ENCODE results near the gene APH1B.

APH1B gene

GRCh38 chr15:63244399-63244798 lies 33.0 kb upstream of the APH1B start:
- Histone ChIP-seq H3K27me3 (ENCODE audit: control insufficient read depth in 1 of 2, insufficient read depth in 1 of 2, low read length in 2 of 2) (no peaks in the 10 kb centered on the region), H3K4me1 (ENCODE audit: control insufficient read depth, insufficient read depth, low read depth, low read length) (peaks cover 8% of the 10 kb centered on the region), H3K9ac (ENCODE audit: low read length) (peak overlapping the region; percentile 57), H2BK5ac (ENCODE audit: low read depth, low read length, poor library complexity, severe bottlenecking) (no peak overlapping the region), H2AFZ (ENCODE audit: low read depth, low read length) (no peak overlapping the region), H2BK12ac (ENCODE audit: low read length in 2 of 2) (no peak overlapping the region), H2BK15ac (ENCODE audit: low read depth, poor library complexity, severe bottlenecking) (no peak overlapping the region), H2BK120ac (ENCODE audit: low read depth, low read length) (no peak overlapping the region), H3K18ac (ENCODE audit: low read depth in 1 of 2, low read length in 2 of 2) (no peak overlapping the region), H3K36me3 (ENCODE audit: control insufficient read depth in 1 of 2, insufficient read depth in 2 of 2, low read depth in 1 of 2, low read length in 2 of 2) (peaks cover 5 to 6% of the 10 kb centered on the region in 2 experiments), H4K91ac (ENCODE audit: low read length) (no peak overlapping the region), H3K9me3 (ENCODE audit: control insufficient read depth, low read length) (no peaks in the 10 kb centered on the region), H3K23ac (ENCODE audit: low read length in 2 of 2) (no peak overlapping the region), H3K27ac (ENCODE audit: low read length, poor library complexity, severe bottlenecking) (peak overlapping the region; percentile 74), H3K4ac (ENCODE audit: low read depth in 1 of 2, low read length in 2 of 2) (no peak overlapping the region), H4K8ac (ENCODE audit: low read length) (no peak overlapping the region), H3K14ac (ENCODE audit: low read length in 2 of 2) (no peak overlapping the region), H3K79me1 (replicated peaks; ENCODE audit: low read length, poor library complexity, severe bottlenecking) (peaks cover 26% of the 10 kb centered on the region), H2AK5ac (ENCODE audit: low read length, severe bottlenecking) (no peak overlapping the region), H3K4me3 (ENCODE audit: insufficient read depth in 1 of 2, low read depth in 1 of 2, low read length in 2 of 2) (no peak overlapping the region), H3K4me2 (ENCODE audit: low read length, poor library complexity, severe bottlenecking) (no peak overlapping the region)
- DNase-seq = peak; percentile 52
- 100% methylated on average over 1 of the region's 4 CpGs for WGBS

DNA sequence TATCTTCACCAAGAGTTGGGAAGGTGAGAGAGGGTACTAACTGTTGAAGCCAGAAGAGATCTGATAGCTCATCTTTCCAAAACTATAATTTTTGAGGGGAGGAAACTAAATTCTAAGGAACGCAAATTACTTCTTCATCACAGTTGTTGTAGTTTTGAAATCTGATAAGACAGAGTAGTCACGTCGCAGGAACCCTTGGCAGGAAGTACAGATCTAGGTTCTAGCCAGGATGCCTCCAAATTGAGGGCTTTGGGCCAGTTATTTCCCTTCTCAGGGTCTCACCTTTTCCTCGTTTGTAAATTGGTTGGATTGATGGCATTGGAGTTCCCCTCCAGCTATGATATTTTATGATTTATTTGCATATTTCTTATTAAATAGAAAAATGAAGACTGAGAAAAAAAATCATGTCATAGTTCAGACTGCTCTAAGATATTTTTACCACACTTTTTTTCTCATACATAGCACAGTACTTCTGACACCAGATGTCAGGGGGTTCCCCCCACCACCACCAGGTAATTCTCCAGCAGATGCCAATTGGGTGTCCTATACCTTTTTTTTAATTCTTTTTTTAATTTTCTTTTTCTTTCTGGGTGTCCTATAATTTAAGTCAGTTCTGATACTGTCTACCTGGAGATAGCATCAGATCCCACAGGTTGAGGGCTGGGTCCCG lies 32.3 kb upstream of the APH1B start:
- WGBS = 79% methylated on average over 4 of the region's 5 CpGs

DNA sequence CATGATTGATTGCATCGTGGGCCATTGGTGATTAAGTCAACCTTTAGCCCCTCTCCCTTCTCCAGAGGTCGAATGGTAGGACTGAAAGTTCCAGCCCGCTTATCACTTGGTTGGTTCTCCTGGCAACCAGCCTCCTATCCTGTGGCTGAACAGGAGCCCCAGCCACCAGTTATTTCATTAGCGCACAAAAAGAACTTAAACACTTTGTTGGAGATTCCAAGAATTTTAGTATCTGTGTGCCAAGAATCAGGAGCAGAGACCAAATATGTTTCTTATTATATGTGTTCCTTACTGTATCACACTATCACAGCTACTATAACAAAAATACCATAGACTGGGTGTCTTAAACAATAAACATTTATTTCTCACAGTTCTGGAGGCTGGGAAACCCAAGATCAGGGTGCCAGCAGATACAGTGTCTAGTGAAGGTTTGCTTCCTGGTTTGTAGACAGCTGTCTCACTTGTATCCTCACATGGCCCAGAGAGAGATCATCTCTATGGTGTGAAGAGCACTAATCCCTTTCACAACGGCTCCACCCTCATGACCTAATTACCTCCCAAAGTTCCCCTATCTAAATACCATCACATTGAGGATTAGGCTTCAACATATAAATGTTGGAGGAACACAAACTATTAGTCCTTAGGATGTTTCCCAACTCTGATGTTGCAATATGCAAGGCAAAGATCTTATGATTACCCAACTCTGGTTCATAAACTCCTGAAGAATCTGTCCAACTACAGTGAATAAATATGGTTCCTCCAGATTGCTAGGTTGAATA lies 30.5 kb upstream of the APH1B start:
- Histone ChIP-seq H2BK15ac (ENCODE audit: low read depth, poor library complexity, severe bottlenecking) (peak overlapping the region; percentile 26), H4K8ac (ENCODE audit: low read length) (no peak overlapping the region), H3K4me2 (ENCODE audit: low read length, poor library complexity, severe bottlenecking) (no peak overlapping the region), H2BK12ac (ENCODE audit: low read length in 2 of 2) (peak overlapping the region; percentile 2 to 18), H3K4me3 (ENCODE audit: insufficient read depth in 1 of 2, low read depth in 1 of 2, low read length in 2 of 2) (no peak overlapping the region), H2AFZ (ENCODE audit: low read depth, low read length) (no peak overlapping the region), H3K79me1 (replicated peaks; ENCODE audit: low read length, poor library complexity, severe bottlenecking) (peaks cover 23% of the 10 kb centered on the region), H2AK5ac (ENCODE audit: low read length, severe bottlenecking) (peak overlapping the region; percentile 3), H3K27me3 (ENCODE audit: control insufficient read depth in 1 of 2, insufficient read depth in 1 of 2, low read length in 2 of 2) (no peaks in the 10 kb centered on the region), H2BK5ac (ENCODE audit: low read depth, low read length, poor library complexity, severe bottlenecking) (no peak overlapping the region), H3K9me3 (ENCODE audit: control insufficient read depth, low read length) (no peaks in the 10 kb centered on the region), H3K9ac (ENCODE audit: low read length) (peak overlapping the region; percentile 40), H3K23ac (ENCODE audit: low read length in 2 of 2) (no peak overlapping the region), H3K27ac (ENCODE audit: low read length, poor library complexity, severe bottlenecking) (no peak overlapping the region), H3K4ac (ENCODE audit: low read depth in 1 of 2, low read length in 2 of 2) (no peak overlapping the region), H2BK120ac (ENCODE audit: low read depth, low read length) (no peak overlapping the region), H3K18ac (ENCODE audit: low read depth in 1 of 2, low read length in 2 of 2) (peak overlapping the region in 1 of 2 experiments; percentile 41), H3K4me1 (ENCODE audit: control insufficient read depth, insufficient read depth, low read depth, low read length) (peaks cover 8% of the 10 kb centered on the region), H3K36me3 (ENCODE audit: control insufficient read depth in 1 of 2, insufficient read depth in 2 of 2, low read depth in 1 of 2, low read length in 2 of 2) (peaks cover 6 to 10% of the 10 kb centered on the region in 2 experiments), H4K91ac (ENCODE audit: low read length) (no peak overlapping the region), H3K14ac (ENCODE audit: low read length in 2 of 2) (no peak overlapping the region)
- DNase-seq = peak; percentile 92
- 88% methylated on average over 4 of the region's 5 CpGs for WGBS

More for the DNA sequence above, 32.3 kb upstream of the APH1B start:
- H3K18ac ChIP-seq (ENCODE audit: low read depth in 1 of 2, low read length in 2 of 2) = no peak overlapping the region
- no peak overlapping the region for H3K4me3 ChIP-seq (ENCODE audit: insufficient read depth in 1 of 2, low read depth in 1 of 2, low read length in 2 of 2)
- H3K4me2 ChIP-seq (ENCODE audit: low read length, poor library complexity, severe bottlenecking) = no peak overlapping the region
- H3K23ac ChIP-seq (ENCODE audit: low read length in 2 of 2) = no peak overlapping the region
- no peak for DNase-seq
- H3K14ac ChIP-seq (ENCODE audit: low read length in 2 of 2) = no peak overlapping the region
- no peaks in the 10 kb centered on the region for H3K9me3 ChIP-seq (ENCODE audit: control insufficient read depth, low read length)
- H4K8ac ChIP-seq (ENCODE audit: low read length) = no peak overlapping the region
- no peak overlapping the region for H4K91ac ChIP-seq (ENCODE audit: low read length)
- H2AK5ac ChIP-seq (ENCODE audit: low read length, severe bottlenecking) = peak overlapping the region; percentile 65
- H3K4ac ChIP-seq (ENCODE audit: low read depth in 1 of 2, low read length in 2 of 2) = no peak overlapping the region
- H3K27me3 ChIP-seq (ENCODE audit: control insufficient read depth in 1 of 2, insufficient read depth in 1 of 2, low read length in 2 of 2) = no peaks in the 10 kb centered on the region
- H2BK120ac ChIP-seq (ENCODE audit: low read depth, low read length) = no peak overlapping the region
- no peak overlapping the region for H2BK5ac ChIP-seq (ENCODE audit: low read depth, low read length, poor library complexity, severe bottlenecking)
- peaks cover 6% of the 10 kb centered on the region in 2 experiments for H3K36me3 ChIP-seq (ENCODE audit: control insufficient read depth in 1 of 2, insufficient read depth in 2 of 2, low read depth in 1 of 2, low read length in 2 of 2)
- H3K79me1 ChIP-seq (replicated peaks; ENCODE audit: low read length, poor library complexity, severe bottlenecking) = peaks cover 23% of the 10 kb centered on the region
- H2AFZ ChIP-seq (ENCODE audit: low read depth, low read length) = no peak overlapping the region
- H3K27ac ChIP-seq (ENCODE audit: low read length, poor library complexity, severe bottlenecking) = peak overlapping the region; percentile 23
- H2BK12ac ChIP-seq (ENCODE audit: low read length in 2 of 2) = no peak overlapping the region
- no peak overlapping the region for H2BK15ac ChIP-seq (ENCODE audit: low read depth, poor library complexity, severe bottlenecking)
- peak overlapping the region; percentile 57 for H3K9ac ChIP-seq (ENCODE audit: low read length)
- peaks cover 6% of the 10 kb centered on the region for H3K4me1 ChIP-seq (ENCODE audit: control insufficient read depth, insufficient read depth, low read depth, low read length)

GRCh38 chr15:63250312-63250965 lies 27.0 kb upstream of the APH1B start:
- Histone ChIP-seq H3K9ac (ENCODE audit: low read length) (peak overlapping the region; percentile 79), H3K27me3 (ENCODE audit: control insufficient read depth in 1 of 2, insufficient read depth in 1 of 2, low read length in 2 of 2) (no peaks in the 10 kb centered on the region), H3K4me1 (ENCODE audit: control insufficient read depth, insufficient read depth, low read depth, low read length) (peaks cover 9% of the 10 kb centered on the region), H3K4me2 (ENCODE audit: low read length, poor library complexity, severe bottlenecking) (no peak overlapping the region), H3K36me3 (ENCODE audit: control insufficient read depth in 1 of 2, insufficient read depth in 2 of 2, low read depth in 1 of 2, low read length in 2 of 2) (peaks cover 6 to 22% of the 10 kb centered on the region in 2 experiments), H4K8ac (ENCODE audit: low read length) (peak overlapping the region; percentile 2), H3K23ac (ENCODE audit: low read length in 2 of 2) (no peak overlapping the region), H2BK15ac (ENCODE audit: low read depth, poor library complexity, severe bottlenecking) (no peak overlapping the region), H2AK5ac (ENCODE audit: low read length, severe bottlenecking) (peak overlapping the region; percentile 6), H4K91ac (ENCODE audit: low read length) (no peak overlapping the region), H2BK12ac (ENCODE audit: low read length in 2 of 2) (peak overlapping the region in 1 of 2 experiments; percentile 74), H3K18ac (ENCODE audit: low read depth in 1 of 2, low read length in 2 of 2) (peak overlapping the region in 1 of 2 experiments; percentile 86), H3K14ac (ENCODE audit: low read length in 2 of 2) (no peak overlapping the region), H2BK120ac (ENCODE audit: low read depth, low read length) (no peak overlapping the region), H3K4me3 (ENCODE audit: insufficient read depth in 1 of 2, low read depth in 1 of 2, low read length in 2 of 2) (peak overlapping the region in 1 of 2 experiments; percentile 26), H2BK5ac (ENCODE audit: low read depth, low read length, poor library complexity, severe bottlenecking) (peak overlapping the region; percentile 2), H3K4ac (ENCODE audit: low read depth in 1 of 2, low read length in 2 of 2) (peak overlapping the region in 1 of 2 experiments; percentile 17), H3K27ac (ENCODE audit: low read length, poor library complexity, severe bottlenecking) (peak overlapping the region; percentile 96), H3K9me3 (ENCODE audit: control insufficient read depth, low read length) (no peaks in the 10 kb centered on the region), H3K79me1 (replicated peaks; ENCODE audit: low read length, poor library complexity, severe bottlenecking) (peaks cover 19% of the 10 kb centered on the region), H2AFZ (ENCODE audit: low read depth, low read length) (no peak overlapping the region)
- DNase-seq = peak; percentile 91
- WGBS = 31% methylated on average over 3 of the region's 4 CpGs
